ENCODE data around the gene CNDP2.

CNDP2 gene

GRCh38 chr18:74472312-74472711 is 23.9 kb upstream of the CNDP2 start:
- DNase-seq (ENCODE audit: low read depth in 3 of 3), result no peak

- DNase-seq (ENCODE audit: low read depth in 3 of 3), result no peak
Measured at GRCh38 chr18:74473976-74474640, 22.1 kb upstream of the CNDP2 start.

GRCh38 chr18:74476140-74476539 is 20.0 kb upstream of the CNDP2 start:
- no peak for DNase-seq (ENCODE audit: low read depth in 3 of 3)

GRCh38 chr18:74477771-74478170 is 18.4 kb upstream of the CNDP2 start:
- no peak for DNase-seq (ENCODE audit: low read depth in 3 of 3)

- DNase-seq (ENCODE audit: low read depth in 3 of 3), result no peak
Measured at GRCh38 chr18:74478316-74478715, 17.8 kb upstream of the CNDP2 start.

GRCh38 chr18:74478880-74479279 is 17.3 kb upstream of the CNDP2 start:
- no peak for DNase-seq (ENCODE audit: low read depth in 3 of 3)

GRCh38 chr18:74479486-74480148 is 16.5 kb upstream of the CNDP2 start:
- DNase-seq (ENCODE audit: low read depth in 3 of 3), result no peak

- DNase-seq (ENCODE audit: low read depth in 3 of 3), result no peak
Measured at GRCh38 chr18:74480149-74480651, 16.0 kb upstream of the CNDP2 start.

GRCh38 chr18:74482697-74483096 is 13.5 kb upstream of the CNDP2 start:
- DNase-seq (ENCODE audit: low read depth in 3 of 3), result no peak

- no peak for DNase-seq (ENCODE audit: low read depth in 3 of 3)
Measured at GRCh38 chr18:74486119-74486849, 9.9 kb upstream of the CNDP2 start.

GRCh38 chr18:74488354-74488753 is 7.8 kb upstream of the CNDP2 start:
- no peak for DNase-seq (ENCODE audit: low read depth in 3 of 3)

GRCh38 chr18:74488864-74489263 is 7.3 kb upstream of the CNDP2 start:
- no peak for DNase-seq (ENCODE audit: low read depth in 3 of 3)

GRCh38 chr18:74489676-74490075 is 6.5 kb upstream of the CNDP2 start:
- no peak for DNase-seq (ENCODE audit: low read depth in 3 of 3)

- DNase-seq (ENCODE audit: low read depth in 3 of 3), result no peak
Measured at GRCh38 chr18:74492259-74492658, 3.9 kb upstream of the CNDP2 start.

GRCh38 chr18:74493689-74494088 is 2.5 kb upstream of the CNDP2 start:
- DNase-seq (ENCODE audit: low read depth in 3 of 3), result peak in 2 of 3 experiments; percentile 35 to 38

- no peak for DNase-seq (ENCODE audit: low read depth in 3 of 3)
Measured at GRCh38 chr18:74494514-74494913, 1.6 kb upstream of the CNDP2 start.

GRCh38 chr18:74496508-74497323 is 553 bp downstream of the CNDP2 start:
- no peak for DNase-seq (ENCODE audit: low read depth in 3 of 3)

- DNase-seq (ENCODE audit: low read depth in 3 of 3), result no peak
Measured at GRCh38 chr18:74497324-74497676, 1.1 kb downstream of the CNDP2 start.

GRCh38 chr18:74497778-74498177 is 1.6 kb downstream of the CNDP2 start:
- no peak for DNase-seq (ENCODE audit: low read depth in 3 of 3)

- peak; percentile 59 to 73 (median 68) for DNase-seq (ENCODE audit: low read depth in 3 of 3)
Measured at GRCh38 chr18:74498712-74499627, 2.8 kb downstream of the CNDP2 start.

GRCh38 chr18:74499633-74500032 is 3.5 kb downstream of the CNDP2 start:
- peak in 2 of 3 experiments; percentile 15 to 34 for DNase-seq (ENCODE audit: low read depth in 3 of 3)
